ENCODE data around the gene SMARCA4.
"Not testable (repeated sequence)": the region's sequence is repeated elsewhere in the genome, so short reads cannot be mapped to it uniquely, and the experiment has no call there.

The SMARCA4 gene

DNA sequence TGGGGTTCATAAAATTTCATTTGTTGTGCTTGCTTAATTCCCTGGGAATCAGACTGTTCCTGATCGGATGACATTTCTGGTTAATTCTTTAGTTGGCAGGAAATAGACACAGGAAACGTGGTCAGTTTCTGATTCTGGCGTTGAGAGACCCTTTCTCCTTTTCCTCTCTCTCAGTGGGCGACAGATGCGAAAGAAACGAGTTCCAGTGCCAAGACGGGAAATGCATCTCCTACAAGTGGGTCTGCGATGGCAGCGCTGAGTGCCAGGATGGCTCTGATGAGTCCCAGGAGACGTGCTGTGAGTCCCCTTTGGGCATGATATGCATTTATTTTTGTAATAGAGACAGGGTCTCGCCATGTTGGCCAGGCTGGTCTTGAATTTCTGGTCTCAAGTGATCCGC, 139.2 kb downstream of the SMARCA4 start:
- DNase-seq (ENCODE audit: low read depth) = no peak

DNA sequence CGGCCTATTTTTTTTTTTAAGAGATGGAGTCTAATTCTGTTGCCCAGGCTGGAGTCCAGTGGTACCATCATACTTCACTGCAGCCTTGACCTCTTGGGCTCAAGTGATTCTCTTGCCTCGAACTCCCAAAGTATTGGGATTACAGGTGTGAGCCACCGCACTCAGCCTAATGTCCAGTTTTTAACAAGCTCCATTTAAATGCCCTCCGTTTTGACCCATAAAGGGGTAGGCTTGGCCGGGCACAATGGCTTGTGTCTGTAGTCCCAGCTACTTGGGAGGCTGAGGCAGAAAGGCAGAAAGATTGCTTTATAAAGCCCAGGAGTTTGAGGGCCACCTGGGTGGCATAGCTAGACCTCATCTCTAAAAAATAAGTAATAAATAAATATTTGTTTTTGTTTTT, 140.2 kb downstream of the SMARCA4 start:
- DNase-seq (ENCODE audit: low read depth) = no peak

DNA sequence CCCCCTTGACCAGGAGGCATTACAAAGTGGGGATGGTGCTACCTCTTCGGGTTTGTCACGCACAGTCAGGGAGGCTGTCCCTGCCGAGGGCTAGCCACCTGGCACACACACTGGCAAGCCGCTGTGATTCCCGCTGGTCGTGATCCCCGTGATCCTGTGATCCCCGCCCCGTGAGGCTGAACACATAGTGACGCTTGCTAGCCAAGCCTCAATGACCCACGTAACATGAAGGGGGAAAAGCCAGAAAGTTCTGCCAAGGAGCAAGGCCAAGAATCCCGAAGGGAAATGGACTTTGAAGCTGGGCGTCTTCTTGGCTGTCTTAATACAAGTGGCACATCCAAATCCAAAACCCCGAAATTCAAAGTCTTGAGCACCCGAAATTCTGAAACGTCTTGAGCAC, 142.1 kb downstream of the SMARCA4 start:
- DNase-seq (ENCODE audit: low read depth) = no peak

DNA sequence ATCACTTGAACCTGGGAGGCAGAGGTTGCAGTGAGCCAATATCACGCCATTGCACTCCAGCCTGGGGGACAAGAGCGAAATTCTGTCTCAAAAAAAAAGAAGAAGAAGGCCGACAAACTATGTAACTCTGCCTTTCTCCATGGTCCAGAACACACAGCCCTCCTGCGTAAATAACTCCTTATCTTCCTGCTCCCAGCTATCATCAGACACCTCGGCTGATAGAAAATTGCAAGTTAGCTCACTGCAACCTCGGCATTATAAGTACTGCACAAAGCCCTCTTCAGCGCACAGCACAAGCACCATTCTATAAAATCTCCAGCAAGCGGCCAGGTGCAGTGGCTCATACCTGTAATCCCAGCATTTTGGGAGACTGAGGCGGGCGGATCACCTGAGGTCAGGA, 142.8 kb downstream of the SMARCA4 start:
- not testable (repeated sequence) for DNase-seq (ENCODE audit: low read depth)

DNA sequence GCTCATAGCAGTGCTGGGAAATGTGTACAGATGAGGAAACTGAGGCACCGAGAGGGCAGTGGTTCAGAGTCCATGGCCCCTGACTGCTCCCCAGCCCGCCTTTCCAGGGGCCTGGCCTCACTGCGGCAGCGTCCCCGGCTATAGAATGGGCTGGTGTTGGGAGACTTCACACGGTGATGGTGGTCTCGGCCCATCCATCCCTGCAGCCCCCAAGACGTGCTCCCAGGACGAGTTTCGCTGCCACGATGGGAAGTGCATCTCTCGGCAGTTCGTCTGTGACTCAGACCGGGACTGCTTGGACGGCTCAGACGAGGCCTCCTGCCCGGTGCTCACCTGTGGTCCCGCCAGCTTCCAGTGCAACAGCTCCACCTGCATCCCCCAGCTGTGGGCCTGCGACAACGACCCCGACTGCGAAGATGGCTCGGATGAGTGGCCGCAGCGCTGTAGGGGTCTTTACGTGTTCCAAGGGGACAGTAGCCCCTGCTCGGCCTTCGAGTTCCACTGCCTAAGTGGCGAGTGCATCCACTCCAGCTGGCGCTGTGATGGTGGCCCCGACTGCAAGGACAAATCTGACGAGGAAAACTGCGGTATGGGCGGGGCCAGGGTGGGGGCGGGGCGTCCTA, 144.3 kb downstream of the SMARCA4 start:
- no peak for DNase-seq (ENCODE audit: low read depth)

DNA sequence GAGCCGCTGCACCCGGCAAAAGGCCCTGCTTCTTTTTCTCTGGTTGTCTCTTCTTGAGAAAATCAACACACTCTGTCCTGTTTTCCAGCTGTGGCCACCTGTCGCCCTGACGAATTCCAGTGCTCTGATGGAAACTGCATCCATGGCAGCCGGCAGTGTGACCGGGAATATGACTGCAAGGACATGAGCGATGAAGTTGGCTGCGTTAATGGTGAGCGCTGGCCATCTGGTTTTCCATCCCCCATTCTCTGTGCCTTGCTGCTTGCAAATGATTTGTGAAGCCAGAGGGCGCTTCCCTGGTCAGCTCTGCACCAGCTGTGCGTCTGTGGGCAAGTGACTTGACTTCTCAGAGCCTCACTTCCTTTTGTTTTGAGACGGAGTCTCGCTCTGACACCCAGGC, 145.6 kb downstream of the SMARCA4 start:
- DNase-seq (ENCODE audit: low read depth) = no peak

DNA sequence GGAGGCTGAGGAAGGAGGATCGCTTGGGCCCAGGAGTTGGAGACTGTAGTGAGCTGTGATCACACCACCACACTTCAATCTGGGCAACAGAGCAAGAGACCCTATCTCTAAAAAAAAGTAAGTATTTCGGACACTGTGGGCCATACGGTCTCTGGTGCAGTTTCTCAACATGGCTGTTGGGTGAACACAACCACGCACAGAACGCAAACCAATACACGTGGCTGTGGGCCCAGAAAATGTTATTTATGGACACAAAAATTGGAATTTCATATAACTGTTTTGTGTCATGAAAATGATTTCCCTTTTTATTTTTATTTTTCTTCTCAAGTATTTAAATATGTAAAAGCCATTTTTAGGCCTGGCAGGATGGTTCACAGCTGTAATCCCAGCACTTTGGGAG, 147.9 kb downstream of the SMARCA4 start:
- no peak for DNase-seq (ENCODE audit: low read depth)

DNA sequence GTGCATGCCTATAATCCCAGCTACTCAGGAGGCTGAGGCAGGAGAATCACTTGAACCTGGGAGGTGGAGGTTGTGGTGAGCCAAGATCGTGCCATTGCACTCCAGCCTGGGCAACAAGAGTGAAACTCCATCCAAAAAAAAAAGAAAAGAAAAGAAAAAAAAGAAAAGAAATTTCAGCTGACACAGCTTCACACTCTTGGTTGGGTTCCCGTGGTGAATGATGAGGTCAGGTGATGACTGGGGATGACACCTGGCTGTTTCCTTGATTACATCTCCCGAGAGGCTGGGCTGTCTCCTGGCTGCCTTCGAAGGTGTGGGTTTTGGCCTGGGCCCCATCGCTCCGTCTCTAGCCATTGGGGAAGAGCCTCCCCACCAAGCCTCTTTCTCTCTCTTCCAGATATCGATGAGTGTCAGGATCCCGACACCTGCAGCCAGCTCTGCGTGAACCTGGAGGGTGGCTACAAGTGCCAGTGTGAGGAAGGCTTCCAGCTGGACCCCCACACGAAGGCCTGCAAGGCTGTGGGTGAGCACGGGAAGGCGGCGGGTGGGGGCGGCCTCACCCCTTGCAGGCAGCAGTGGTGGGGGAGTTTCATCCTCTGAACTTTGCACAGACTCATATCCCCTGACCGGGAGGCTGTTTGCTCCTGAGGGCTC, 150.4 kb downstream of the SMARCA4 start:
- DNase-seq (ENCODE audit: low read depth) = no peak

DNA sequence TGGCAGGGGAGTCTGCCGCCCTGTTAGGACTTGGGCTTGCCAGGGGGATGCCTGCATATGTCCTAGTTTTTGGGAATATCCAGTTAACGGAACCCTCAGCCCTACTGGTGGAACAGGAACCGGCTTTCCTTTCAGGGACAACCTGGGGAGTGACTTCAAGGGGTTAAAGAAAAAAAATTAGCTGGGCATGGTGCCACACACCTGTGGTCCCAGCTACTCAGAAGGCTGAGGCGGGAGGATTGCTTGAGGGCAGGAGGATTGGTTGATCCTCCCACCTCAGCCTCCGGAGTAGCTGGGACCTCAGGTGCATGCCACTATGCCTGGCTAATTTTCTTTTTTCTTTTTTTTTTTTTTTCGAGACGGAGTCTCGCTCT, 150.9 kb downstream of the SMARCA4 start:
- no peak for DNase-seq (ENCODE audit: low read depth)

All from stimulated activated CD8-positive, alpha-beta memory T cell treated with anti-CD3 and anti-CD28 coated beads, Interleukin-7, amount 100 ng/mL, for 24 hours (primary cell).